ENCODE measurements around the gene CC2D2B. TPM values are rescaled to one million over a fixed set of nuclear protein-coding genes. Genes with fewer than 3 reads are reported as not detected.
A peak's percentile ranks its signal among the peaks of the same experiment; 100 is the strongest.

CC2D2B gene
- total RNA-seq, 1 experiment from 2014 or later, result not detected

- Histone ChIP-seq H3K27me3 (no peaks in the 10 kb centered on the region), H3K27ac (no peak overlapping the region)
Measured at GRCh38 chr10:96061232-96061631, 153.5 kb downstream of the CC2D2B start.

GRCh38 chr10:96072674-96073073 is 164.9 kb downstream of the CC2D2B start:
- DNase-seq, result no peak
- H3K27ac ChIP-seq, result no peak overlapping the region
- H3K4me3 ChIP-seq, result no peak overlapping the region

More at GRCh38 chr10:96061232-96061631, 153.5 kb downstream of the CC2D2B start:
- H3K4me3 ChIP-seq, result no peak overlapping the region
- no peaks in the 10 kb centered on the region for H3K4me1 ChIP-seq
- peaks cover 10% of the 10 kb centered on the region for H3K36me3 ChIP-seq
- H3K9me3 ChIP-seq (replicated peaks), result no peaks in the 10 kb centered on the region
- no peak for DNase-seq

GRCh38 chr10:96073722-96074121 is 165.9 kb downstream of the CC2D2B start:
- H3K4me3 ChIP-seq, result no peak overlapping the region
- H3K27me3 ChIP-seq, result no peaks in the 10 kb centered on the region
- H3K36me3 ChIP-seq, result no peaks in the 10 kb centered on the region
- DNase-seq, result peak in 1 of 2 experiments; percentile 5
- no peaks in the 10 kb centered on the region; the same call in 1 of the 2 replicates for H3K4me1 ChIP-seq
- no peak overlapping the region for H3K27ac ChIP-seq
- no peaks in the 10 kb centered on the region for H3K9me3 ChIP-seq (replicated peaks)

More at GRCh38 chr10:96072674-96073073, 164.9 kb downstream of the CC2D2B start:
- H3K4me1 ChIP-seq, result no peaks in the 10 kb centered on the region; the same call in 1 of the 2 replicates
- H3K27me3 ChIP-seq, result no peaks in the 10 kb centered on the region
- H3K9me3 ChIP-seq (replicated peaks), result no peaks in the 10 kb centered on the region
- H3K36me3 ChIP-seq, result no peaks in the 10 kb centered on the region

- no peak for DNase-seq
- Histone ChIP-seq H3K27ac (no peak overlapping the region), H3K4me1 (no peaks in the 10 kb centered on the region; the same call in 1 of the 2 replicates), H3K36me3 (no peaks in the 10 kb centered on the region), H3K27me3 (no peaks in the 10 kb centered on the region), H3K4me3 (no peak overlapping the region), H3K9me3 (replicated peaks) (no peaks in the 10 kb centered on the region)
Measured at GRCh38 chr10:96074776-96075175, 167.0 kb downstream of the CC2D2B start.

- Histone ChIP-seq H3K4me3 (no peak overlapping the region), H3K4me1 (no peaks in the 10 kb centered on the region; the same call in 1 of the 2 replicates), H3K9me3 (replicated peaks) (no peaks in the 10 kb centered on the region), H3K27me3 (no peaks in the 10 kb centered on the region), H3K27ac (no peak overlapping the region), H3K36me3 (no peaks in the 10 kb centered on the region)
- no peak for DNase-seq
Measured at GRCh38 chr10:96075977-96076376, 168.2 kb downstream of the CC2D2B start.

DNA sequence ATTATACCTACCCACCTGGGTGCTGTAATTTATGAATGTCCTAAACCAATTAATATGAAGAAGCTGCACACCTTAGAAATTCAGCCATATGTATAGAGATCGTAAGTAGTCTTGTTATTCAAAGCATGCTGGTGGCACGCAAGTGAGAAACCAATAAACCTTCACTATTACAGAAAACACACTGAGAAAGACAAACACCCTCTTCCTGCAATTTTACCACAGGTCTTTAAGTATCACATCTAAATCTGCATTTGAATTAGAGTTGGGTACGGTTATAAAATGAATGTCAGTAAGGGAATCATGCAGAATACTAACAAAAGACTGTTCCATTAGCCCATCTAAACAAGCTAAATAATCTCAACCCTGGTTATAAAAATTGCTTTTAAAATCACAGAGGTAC is 169.4 kb downstream of the CC2D2B start:
- Histone ChIP-seq H3K27ac (no peak overlapping the region), H3K36me3 (no peaks in the 10 kb centered on the region), H3K27me3 (no peaks in the 10 kb centered on the region), H3K4me3 (no peak overlapping the region), H3K9me3 (replicated peaks) (no peaks in the 10 kb centered on the region), H3K4me1 (no peaks in the 10 kb centered on the region; the same call in 1 of the 2 replicates)
- DNase-seq, result no peak

- Histone ChIP-seq H3K4me3 (no peak overlapping the region), H3K9me3 (replicated peaks) (no peaks in the 10 kb centered on the region), H3K4me1 (no peaks in the 10 kb centered on the region), H3K36me3 (no peaks in the 10 kb centered on the region), H3K27ac (no peak overlapping the region), H3K27me3 (no peaks in the 10 kb centered on the region)
- no peak for DNase-seq
Measured at GRCh38 chr10:96082153-96082552, 174.4 kb downstream of the CC2D2B start.

Other genes with a start within 250 kb of the CC2D2B start
- 22.5 and 23.3 TPM in 2 replicates for gene TCTN3, start 214.0 kb upstream of the CC2D2B start, total RNA-seq (2014; rRNA removed; shearing (Covaris generic))
- 0.30 TPM in 1 of 2 replicates, not detected in the other for gene ENTPD1, start 151.8 kb upstream of the CC2D2B start, total RNA-seq (2014; rRNA removed; shearing (Covaris generic))
- 11.2 and 11.9 TPM in 2 replicates for gene CCNJ, start 135.6 kb downstream of the CC2D2B start, total RNA-seq (2014; rRNA removed; shearing (Covaris generic))
- 19.0 and 24.9 TPM in 2 replicates for gene ZNF518A, start 222.3 kb downstream of the CC2D2B start, total RNA-seq (2014; rRNA removed; shearing (Covaris generic))